Liver (tissue), 9 donors: ENCODE measurements around the gene BAG2. TPM values are rescaled to one million over a fixed set of nuclear protein-coding genes. Genes with fewer than 3 reads are reported as not detected.

Experiments
- DNase-seq: peaks from one replicate; pipeline ENCODE4 v3.0.0-alpha.2; 2017; ENCODE audit warnings: low spot score
- H3K27ac ChIP-seq, 2 donors: one replicate each; pipeline ENCODE4 v1.7.0; 2013; ENCODE audit warnings: inconsistent platforms in 2 of 2, low read length in 2 of 2, control low read depth in 1 of 2, low read depth in 1 of 2, mild to moderate bottlenecking in 1 of 2
- H3K27me3 ChIP-seq, 4 donors: one replicate each; pipeline versions ENCODE4 v1.6.1 to v1.7.0; 2013; ENCODE audit warnings: low read length in 3 of 4, inconsistent platforms in 1 of 4, mild to moderate bottlenecking in 1 of 4, moderate library complexity in 1 of 4; ENCODE audit not compliant: control insufficient read depth in 4 of 4, insufficient read depth in 4 of 4
- H3K36me3 ChIP-seq, 4 donors: one replicate each; pipeline versions ENCODE4 v1.6.1 to v1.7.0; 2013; ENCODE audit warnings: low read length in 3 of 4, mild to moderate bottlenecking in 3 of 4, low read depth in 1 of 4, moderate library complexity in 1 of 4; ENCODE audit not compliant: control insufficient read depth in 4 of 4, insufficient read depth in 3 of 4
- H3K4me1 ChIP-seq, 4 donors: one replicate each; pipeline versions ENCODE4 v1.6.1 to v1.7.0; 2013; ENCODE audit warnings: low read length in 3 of 4, mild to moderate bottlenecking in 3 of 4, moderate library complexity in 1 of 4; ENCODE audit not compliant: control insufficient read depth in 4 of 4, insufficient read depth in 4 of 4
- H3K4me3 ChIP-seq, 3 donors: one replicate each; pipeline versions ENCODE4 v1.6.1 to v1.7.0; 2013; ENCODE audit warnings: low read length in 3 of 3, control low read depth in 1 of 3, low read depth in 1 of 3, mild to moderate bottlenecking in 1 of 3
- H3K9ac ChIP-seq, 2 donors: one replicate each; pipeline ENCODE4 v1.7.0; 2013; ENCODE audit warnings: low read length in 2 of 2, mild to moderate bottlenecking in 2 of 2, moderate library complexity in 2 of 2, control low read depth in 1 of 2, low read depth in 1 of 2
- H3K9me3 ChIP-seq, 4 donors: one replicate each; pipeline versions ENCODE4 v1.6.1 to v1.7.0; 2013; ENCODE audit warnings: low read length in 3 of 4; ENCODE audit not compliant: control insufficient read depth in 4 of 4
- ATF3 ChIP-seq: IDR thresholded peaks from 2 replicates; pipeline ENCODE4 v1.6.1; 2016; ENCODE audit warnings: antibody characterized with exemption
- CTCF ChIP-seq: fragments of 150-350 bp; IDR thresholded peaks from 2 replicates; pipeline ENCODE4 v1.5.1; 2017; ENCODE audit warnings: improper control_type of control experiment, low read depth, low read length; ENCODE audit not compliant: missing input control
- EGR1 ChIP-seq, 2 donors: IDR thresholded peaks; 2 replicates each; pipeline ENCODE4 v1.6.1; 2016 to 2018; ENCODE audit warnings: antibody characterized with exemption in 2 of 2, low read depth in 2 of 2
- GABPA ChIP-seq, 2 donors: IDR thresholded peaks in 1 of 2; conservative IDR thresholded peaks in 1 of 2; 2 replicates each; pipeline ENCODE4 v1.6.1; 2016; ENCODE audit warnings: antibody characterized with exemption in 2 of 2, mild to moderate bottlenecking in 1 of 2, moderate library complexity in 1 of 2
- HNF4G ChIP-seq: IDR thresholded peaks from 2 replicates; pipeline ENCODE4 v1.6.1; 2016; ENCODE audit warnings: antibody characterized with exemption
- MAX ChIP-seq: IDR thresholded peaks from 2 replicates; pipeline ENCODE4 v1.6.1; 2016; ENCODE audit warnings: antibody characterized with exemption
- NR2F2 ChIP-seq: IDR thresholded peaks from 2 replicates; pipeline ENCODE4 v1.6.1; 2016; ENCODE audit warnings: antibody characterized with exemption
- RAD21 ChIP-seq, 2 donors: IDR thresholded peaks; 2 replicates each; pipeline ENCODE4 v1.6.1; 2016; ENCODE audit warnings: antibody characterized with exemption in 2 of 2, mild to moderate bottlenecking in 2 of 2
- REST ChIP-seq: IDR thresholded peaks from 2 replicates; pipeline ENCODE4 v1.6.1; 2016; ENCODE audit warnings: antibody characterized with exemption, mild to moderate bottlenecking
- SP1 ChIP-seq: IDR thresholded peaks from 2 replicates; pipeline ENCODE4 v1.6.1; 2018; ENCODE audit warnings: antibody characterized with exemption, mild to moderate bottlenecking
- TAF1 ChIP-seq: conservative IDR thresholded peaks from 2 replicates; pipeline ENCODE4 v1.6.1; 2016; ENCODE audit warnings: antibody characterized with exemption, mild to moderate bottlenecking
- YY1 ChIP-seq: IDR thresholded peaks from 2 replicates; pipeline ENCODE4 v1.6.1; 2016; ENCODE audit warnings: antibody characterized with exemption, mild to moderate bottlenecking
- ZBTB33 ChIP-seq: IDR thresholded peaks from 2 replicates; pipeline ENCODE4 v1.6.1; 2016; ENCODE audit warnings: antibody characterized with exemption
- WGBS: extraction: QIAGEN DNeasy Blood & Tissue Kit; methylation state at CpG from one replicate; pipeline ENCODE4 v1.1.7; 2013; 5-methylcytosine and 5-hydroxymethylcytosine counted together
- polyA plus RNA-seq, 2 donors: library from polyadenylated mRNA; stranded (reverse) in 1 of 2; unstranded in 1 of 2; fragments of 200-250 nt in 1 of 2; fragments of >200 nt in 1 of 2; fragmentation: Nextera tagmentation in 1 of 2; extraction: Ambion mirVana in 1 of 2; gene quantifications; one replicate each; pipeline versions ENCODE4 v1.2.1 to v1.2.3, GENCODE V29; 2013 to 2015
- total RNA-seq, 2 donors: library from RNA; depleted of rRNA; stranded (reverse); fragments of >200 nt; gene quantifications; one replicate each; pipeline ENCODE4 v1.2.3, GENCODE V29; 2014
- donor health status: healthy.
- donor health status: healthy.
- donor health status: healthy.
- donor health status: healthy.
- donor health status: healthy.

The BAG2 gene
- total and polyA plus RNA-seq, 4 donors, result 1.8 to 4.9 (median 3.1) TPM

- H3K27me3 ChIP-seq, result no peaks in the 10 kb centered on the region
- no peak overlapping the region for H3K27ac ChIP-seq
- H3K4me1 ChIP-seq, result no peaks in the 10 kb centered on the region
- H3K9ac ChIP-seq, result no peak overlapping the region
- H3K36me3 ChIP-seq, result peaks cover 1 to 39% (median 31%) of the 10 kb centered on the region in 4 donors
- H3K4me3 ChIP-seq, result no peak overlapping the region
- 90% methylated on average over 7 of the region's 7 CpGs for WGBS
- H3K9me3 ChIP-seq, result no peaks in the 10 kb centered on the region
- no peak for DNase-seq
- TF ChIP-seq CTCF, result no peak
- no peak for TF ChIP-seq HNF4G
- TF ChIP-seq ATF3, result no peak
- TF ChIP-seq EGR1 (IDR thresholded peaks at IDR 0.05; ENCODE audit: low read depth in 2 of 2), result no peak
- TF ChIP-seq GABPA (IDR thresholded peaks at IDR 0.05 in 1 of 2, conservative IDR thresholded peaks at IDR 0.05 in 1 of 2), result no peak
- TF ChIP-seq ZBTB33, result no peak
- no peak for TF ChIP-seq RAD21 (IDR thresholded peaks at IDR 0.05)
Observed at GRCh38 chr6:57147955-57148858, 23.9 kb upstream of the BAG2 start.

GRCh38 chr6:57158658-57159057 is 13.5 kb upstream of the BAG2 start:
- Histone ChIP-seq H3K4me1 (no peaks in the 10 kb centered on the region), H3K4me3 (no peak overlapping the region), H3K36me3 (peaks cover 2 to 30% (median 13%) of the 10 kb centered on the region in 4 donors), H3K9me3 (peaks cover 0 to under 1% (median 0%) of the 10 kb centered on the region in 4 donors), H3K27ac (no peak overlapping the region), H3K9ac (no peak overlapping the region), H3K27me3 (no peaks in the 10 kb centered on the region)
- TF ChIP-seq MAX, result no peak
- TF ChIP-seq ATF3, result no peak
- TF ChIP-seq SP1, result no peak
- no peak for DNase-seq

GRCh38 chr6:57159127-57159526 is 13.0 kb upstream of the BAG2 start:
- 98% methylated on average over 2 of the region's 2 CpGs for WGBS
- Histone ChIP-seq H3K9me3 (peaks cover 0 to 4% (median 0%) of the 10 kb centered on the region in 4 donors), H3K4me3 (no peak overlapping the region), H3K4me1 (no peaks in the 10 kb centered on the region), H3K27me3 (no peaks in the 10 kb centered on the region), H3K36me3 (peaks cover 2 to 31% (median 12%) of the 10 kb centered on the region in 4 donors), H3K9ac (no peak overlapping the region), H3K27ac (no peak overlapping the region)
- no peak for DNase-seq
- TF ChIP-seq REST (no peak), YY1 (no peak), NR2F2 (no peak), MAX (no peak), EGR1 (IDR thresholded peaks at IDR 0.05; ENCODE audit: low read depth in 2 of 2) (no peak), TAF1 (no peak)
